ENCODE results near the gene PDIK1L. TPM values are rescaled to one million over a fixed set of nuclear protein-coding genes. Genes with fewer than 3 reads are reported as not detected.

The PDIK1L gene
- total RNA-seq, 2 experiments from 2014 or later = 15.4 to 15.7 TPM

- ChIA-PET CTCF (interaction anchor here (0.6 to 2.6 kb wide), 6 partner anchors 17 to 229 kb away, joined by 3 to 9 read pairs (median 3); no protein-coding TSS in a partner anchor), POLR2A (no interaction called here)
Observed at GRCh38 chr1:26162220-26162709, 50.6 kb downstream of the PDIK1L start.

- ChIA-PET CTCF (interaction anchor here (0.7 to 2.6 kb wide), 13 partner anchors 10 to 513 kb away, joined by 3 to 9 read pairs (median 3); no protein-coding TSS in a partner anchor), POLR2A (no interaction called here)
Observed at GRCh38 chr1:26163684-26164035, 52.0 kb downstream of the PDIK1L start.

DNA sequence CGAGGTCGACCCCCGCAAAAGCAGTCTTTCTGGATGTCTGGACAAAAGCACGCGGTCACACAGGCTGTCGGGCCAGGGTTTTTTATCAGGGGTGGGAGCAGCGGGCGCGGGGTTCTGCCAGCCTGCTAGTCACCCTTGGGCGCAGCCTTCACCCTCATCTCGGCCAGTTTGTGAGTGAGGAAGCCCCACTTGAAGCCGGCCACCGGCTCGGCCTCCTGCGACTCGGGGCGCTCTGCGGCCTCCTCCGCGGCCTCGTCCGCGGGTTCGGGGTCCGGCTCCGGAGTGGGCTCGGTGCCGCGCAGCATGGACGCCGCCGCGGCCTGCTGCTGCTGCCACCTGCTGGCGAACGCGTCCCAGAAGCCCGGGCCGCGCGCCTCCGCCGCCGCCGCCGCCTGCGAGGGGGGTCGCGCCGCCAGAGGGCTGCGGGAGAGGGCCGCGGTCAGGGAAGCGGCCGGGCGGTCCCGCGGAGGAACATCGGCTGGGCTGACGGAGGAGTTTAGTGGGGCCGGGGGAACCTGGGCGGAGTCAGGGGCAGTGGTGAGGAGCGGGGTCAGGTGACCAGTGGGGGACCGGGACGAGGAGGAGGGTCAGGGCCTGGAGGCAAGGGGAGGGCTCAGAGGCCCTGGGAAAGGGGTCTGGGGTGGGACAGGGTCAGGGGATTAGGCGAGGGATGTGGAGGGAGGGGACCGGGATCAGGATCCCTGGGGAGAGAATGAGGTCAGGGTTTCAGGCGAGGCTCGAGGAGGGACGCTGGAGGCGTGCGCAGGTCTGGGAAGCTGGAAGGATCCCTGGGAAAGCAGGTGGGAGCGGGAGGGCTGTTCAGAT, 52.6 kb downstream of the PDIK1L start:
- ChIA-PET CTCF (interaction anchor here (0.7 to 2.6 kb wide), 11 partner anchors 10 to 128 kb away, joined by 3 to 9 read pairs (median 3); partner anchors contain the start of gene CEP85), POLR2A (no interaction called here)

GRCh38 chr1:26164861-26165842, 53.5 kb downstream of the PDIK1L start:
- ChIA-PET CTCF (interaction anchor here (0.6 to 2.6 kb wide), 6 partner anchors 20 to 111 kb away, joined by 3 to 8 read pairs (median 3); partner anchors contain the start of gene CEP85), POLR2A (no interaction called here)

DNA sequence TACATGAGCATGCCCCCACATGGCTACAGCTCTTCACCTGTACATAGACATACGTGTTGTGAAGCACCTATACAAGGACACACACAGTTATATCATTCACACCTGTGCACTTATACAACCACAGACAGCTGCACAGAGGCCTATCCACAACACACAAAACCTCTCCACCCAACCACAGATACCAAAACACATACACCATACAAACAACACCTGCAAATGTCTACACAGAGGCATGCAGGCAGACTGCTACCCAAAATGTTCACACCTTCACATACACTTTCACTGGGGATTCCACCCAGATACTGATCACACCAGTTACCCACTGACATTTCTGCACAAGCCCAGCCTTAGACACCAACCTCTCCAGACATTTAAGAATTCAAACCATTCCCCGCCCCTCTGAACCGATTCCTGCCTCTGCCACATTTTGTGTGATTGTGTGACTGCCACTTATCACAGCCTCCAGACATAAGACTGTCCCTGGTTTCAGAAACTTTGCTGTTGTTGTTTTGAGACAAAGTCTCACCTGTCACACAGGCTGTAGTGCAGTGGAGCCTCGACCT, 55.2 kb downstream of the PDIK1L start:
- POLR2A ChIA-PET = no interaction called here
- CTCF ChIA-PET = interaction anchor here (1.0 to 2.6 kb wide), 2 partner anchors 67 to 68 kb away, joined by 5 to 8 read pairs; partner anchors contain the start of gene CEP85

- CTCF ChIA-PET = interaction anchor here (0.9 to 3.0 kb wide), 7 partner anchors 11 to 206 kb away, joined by 3 to 30 read pairs (median 5); partner anchors contain the start of gene CEP85
- POLR2A ChIA-PET = no interaction called here
Observed at GRCh38 chr1:26168410-26169197, 57.0 kb downstream of the PDIK1L start, which contains the start of gene C1orf232. C1orf232 (minus strand) TSS chr1:26168963; CDS start chr1:26168499, 464 bp downstream.

GRCh38 chr1:26169198-26169554, 57.6 kb downstream of the PDIK1L start:
- ChIA-PET CTCF (interaction anchor here (0.5 to 3.0 kb wide), 19 partner anchors 9 to 412 kb away, joined by 3 to 30 read pairs (median 5); partner anchors contain the start of genes CEP85 and CNKSR1), POLR2A (interaction anchor here (0.6 to 1.5 kb wide), 4 partner anchors 9 to 263 kb away, joined by 3 to 10 read pairs (median 3); partner anchors contain the start of genes CEP85, CNKSR1 and DHDDS)

- POLR2A ChIA-PET = interaction anchor here (0.5 to 1.5 kb wide), 6 partner anchors 8 to 822 kb away, joined by 3 to 10 read pairs (median 4); partner anchors contain the start of genes CEP85, CNKSR1 and DHDDS
- CTCF ChIA-PET = interaction anchor here (0.5 to 3.0 kb wide), 25 partner anchors 8 to 411 kb away, joined by 3 to 30 read pairs (median 4); partner anchors contain the start of genes CATSPER4, CEP85 and CNKSR1
Observed at GRCh38 chr1:26169669-26170471, 58.2 kb downstream of the PDIK1L start, which contains the start of gene ZNF593. ZNF593 (plus strand) TSS chr1:26169908; CDS start chr1:26169984, 76 bp downstream.

DNA sequence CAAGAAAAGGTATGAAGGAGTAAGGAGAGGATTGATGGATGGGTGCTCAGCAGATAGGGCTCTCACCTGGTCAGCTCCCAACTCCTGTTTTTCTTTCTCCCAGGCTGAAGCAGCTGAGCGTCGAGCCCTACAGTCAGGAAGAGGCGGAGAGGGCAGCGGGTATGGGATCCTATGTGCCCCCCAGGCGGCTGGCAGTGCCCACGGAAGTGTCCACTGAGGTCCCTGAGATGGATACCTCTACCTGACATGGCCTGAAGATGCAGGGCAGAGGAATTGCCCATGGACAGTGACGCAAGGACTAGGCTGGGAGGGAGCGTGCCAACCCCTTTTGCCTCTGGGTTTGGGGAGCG, 58.8 kb downstream of the PDIK1L start:
- CTCF ChIA-PET = interaction anchor here (0.8 to 3.0 kb wide), 14 partner anchors 11 to 194 kb away, joined by 3 to 30 read pairs (median 6); partner anchors contain the start of genes CATSPER4 and CEP85
- POLR2A ChIA-PET = interaction anchor here (0.5 to 1.5 kb wide), 4 partner anchors 58 to 822 kb away, joined by 3 to 10 read pairs (median 5); partner anchors contain the start of gene CEP85

GRCh38 chr1:26171084-26172072, 59.8 kb downstream of the PDIK1L start, which contains the start of gene ZNF593OS:
ZNF593OS (minus strand) TSS chr1:26171832; CDS start chr1:26171661, 171 bp downstream.
- CTCF ChIA-PET = interaction anchor here (1.1 to 1.8 kb wide), 5 partner anchors 62 to 193 kb away, joined by 3 to 9 read pairs (median 5); partner anchors contain the start of gene CEP85
- POLR2A ChIA-PET = interaction anchor here (1.5 kb wide), 1 partner anchor 59 kb away, joined by 3 read pairs; no protein-coding TSS in a partner anchor

Other genes with a start within 250 kb of the PDIK1L start
- 10 to 100 TPM in 1 of 2 experiments, 1 to 10 TPM in 1; 8.9 to 10.3 TPM for gene PAQR7, start 236.1 kb upstream of the PDIK1L start, total RNA-seq
- 100 to 1,000 TPM; 338 to 344 TPM for gene STMN1, start 205.4 kb upstream of the PDIK1L start, total RNA-seq
- 1 to 10 TPM; 8.2 to 10.0 TPM for gene PAFAH2, start 113.8 kb upstream of the PDIK1L start, total RNA-seq
- gene EXTL1, start 90.0 kb upstream of the PDIK1L start, total RNA-seq = not detected
- gene SLC30A2, start 65.7 kb upstream of the PDIK1L start, total RNA-seq = not detected
- not detected for gene TRIM63, start 44.2 kb upstream of the PDIK1L start, total RNA-seq
- not detected for gene FAM110D, start 47.3 kb downstream of the PDIK1L start, total RNA-seq
- gene C1orf232, start 57.1 kb downstream of the PDIK1L start, total RNA-seq = not detected
- gene ZNF593, start 58.1 kb downstream of the PDIK1L start, total RNA-seq = 10 to 100 TPM; 84.2 to 84.8 TPM
- not detected for gene ZNF593OS, start 60.0 kb downstream of the PDIK1L start, total RNA-seq
- 1 to 10 TPM in 1 of 2 experiments, under 1 TPM in 1; 0.84 to 1.1 TPM for gene CNKSR1, start 65.7 kb downstream of the PDIK1L start, total RNA-seq
- not detected for gene CATSPER4, start 78.8 kb downstream of the PDIK1L start, total RNA-seq
- gene CEP85, start 122.4 kb downstream of the PDIK1L start, total RNA-seq = 10 to 100 TPM; 32.5 to 33.6 TPM
- gene SH3BGRL3, start 168.3 kb downstream of the PDIK1L start, total RNA-seq = 100 to 1,000 TPM; 399 to 416 TPM
- 10 to 100 TPM; 27.6 to 27.8 TPM for gene UBXN11, start 194.8 kb downstream of the PDIK1L start, total RNA-seq
- gene CD52, start 206.1 kb downstream of the PDIK1L start, total RNA-seq = 100 to 1,000 TPM; 252 to 254 TPM
- gene CRYBG2, start 242.3 kb downstream of the PDIK1L start, total RNA-seq = 1 to 10 TPM; 2.8 to 2.9 TPM